IMR-90 (cell line): ENCODE results near the gene KRT9.

Experiments
- CHD1 ChIP-seq: IDR thresholded peaks from 2 replicates; pipeline ENCODE4 v1.6.1; 2012; ENCODE audit warnings: low read depth, low read length, improper control_type of control experiment
- CTCF ChIP-seq: conservative IDR thresholded peaks from 2 replicates; pipeline ENCODE4 v1.5.1; 2012; ENCODE audit warnings: mild to moderate bottlenecking, low read depth, low read length, improper control_type of control experiment
- ELK1 ChIP-seq: fragments of 150-350 bp; IDR thresholded peaks from 2 replicates; pipeline ENCODE4 v1.6.1; 2016; ENCODE audit warnings: low read depth, mild to moderate bottlenecking, low read length, moderate library complexity, borderline replicate concordance
- MAZ ChIP-seq: IDR thresholded peaks from 2 replicates; pipeline ENCODE4 v1.6.1; 2012; ENCODE audit warnings: low read depth, mild to moderate bottlenecking, low read length, improper control_type of control experiment, moderate library complexity, borderline replicate concordance
- MXI1 ChIP-seq: IDR thresholded peaks from 2 replicates; pipeline ENCODE4 v1.6.1; 2012; ENCODE audit warnings: low read depth, mild to moderate bottlenecking, low read length, moderate library complexity, borderline replicate concordance
- POLR2A ChIP-seq: IDR thresholded peaks from 2 replicates; pipeline ENCODE4 v1.6.1; 2012; ENCODE audit warnings: mild to moderate bottlenecking, low read depth, low read length
- RAD21 ChIP-seq: IDR thresholded peaks from 2 replicates; pipeline ENCODE4 v1.6.1; 2012; ENCODE audit warnings: low read length, improper control_type of control experiment

GRCh38 chr17:41556931-41557330, 14.9 kb downstream of the KRT9 start:
- no peak for TF ChIP-seq POLR2A
- no peak for TF ChIP-seq CTCF
- TF ChIP-seq CHD1 = no peak
- TF ChIP-seq MAZ = no peak
- no peak for TF ChIP-seq MXI1
- no peak for TF ChIP-seq RAD21
- TF ChIP-seq ELK1 = no peak
